SK-N-SH (cell line): Measurements from ENCODE around the gene SOD1. TPM values are rescaled to one million over a fixed set of nuclear protein-coding genes. Genes with fewer than 3 reads are reported as not detected.
"Not testable (repeated sequence)": the region's sequence is repeated elsewhere in the genome, so short reads cannot be mapped to it uniquely, and the experiment has no call there.

ENCODE experiments used
- CTCF ChIA-PET: fragments of 300-600, 350-600 bp; formaldehyde crosslinking; extraction: SDS; loops from one replicate; lab custom pipeline; 2021; lab: Yijun Ruan, JAX
- POLR2A ChIA-PET: fragments of 350-600 bp; sonication (Branson Sonifier 250); formaldehyde crosslinking; extraction: SDS; loops from one replicate; lab custom pipeline; 2020; ENCODE audit warnings: antibody characterized with exemption, inconsistent platforms; lab: Yijun Ruan, JAX
- DNase-seq: peaks from one replicate; pipeline ENCODE4 v3.0.0; 2012
- H2AFZ ChIP-seq: fragments of 200-600 bp; sonication (generic); 2 replicates; pipeline ENCODE4 v1.8.1; 2016; ENCODE audit warnings: antibody characterized with exemption, mild to moderate bottlenecking, low read depth
- H3F3A ChIP-seq: fragments of 200-600 bp; sonication (generic); replicated peaks from 2 replicates; pipeline ENCODE3; 2016; ENCODE audit warnings: antibody characterized with exemption, mild to moderate bottlenecking; ENCODE audit not compliant: insufficient read depth
- H3K27ac ChIP-seq, 2 experiments: fragments of 200-500 bp in 1 of 2; fragments of 200-600 bp in 1 of 2; sonication (Bioruptor generic) in 1 of 2; sonication (generic), shearing (Covaris generic) in 1 of 2; 2 replicates each; pipeline versions ENCODE4 v1.5.1 to v1.6.1; 2014 to 2016; ENCODE audit warnings: low read depth in 2 of 2, inconsistent platforms in 1 of 2, low read length in 1 of 2, mild to moderate bottlenecking in 1 of 2, mixed read lengths in 1 of 2
- H3K27me3 ChIP-seq: fragments of 200-600 bp; sonication (generic), shearing (Covaris generic); 2 replicates; pipeline ENCODE4 v1.6.1; 2016; ENCODE audit warnings: mixed run types; ENCODE audit not compliant: insufficient read depth
- H3K36me3 ChIP-seq, 2 experiments: fragments of 200-500 bp in 1 of 2; fragments of 200-600 bp in 1 of 2; sonication (Bioruptor generic) in 1 of 2; sonication (generic) in 1 of 2; replicated peaks in 1 of 2; 2 replicates each; pipeline versions ENCODE3 to v1.5.1; 2014 to 2016; ENCODE audit warnings: low read length in 1 of 2, mild to moderate bottlenecking in 1 of 2; ENCODE audit not compliant: insufficient read depth in 2 of 2, control insufficient read depth in 1 of 2
- H3K4me1 ChIP-seq, 2 experiments: fragments of 200-500 bp in 1 of 2; fragments of 200-600 bp in 1 of 2; sonication (Bioruptor generic) in 1 of 2; sonication (generic), shearing (Covaris generic) in 1 of 2; 2 replicates each; pipeline versions ENCODE4 v1.5.1 to v1.6.1; 2014 to 2016; ENCODE audit warnings: low read depth in 1 of 2, low read length in 1 of 2, mixed run types in 1 of 2; ENCODE audit not compliant: insufficient read depth in 2 of 2, control insufficient read depth in 1 of 2
- H3K4me2 ChIP-seq: fragments of 200-600 bp; sonication (generic), shearing (Covaris generic); 2 replicates; pipeline ENCODE4 v1.6.1; 2017; ENCODE audit warnings: mixed run types
- H3K4me3 ChIP-seq, 2 experiments: fragments of 200-500 bp in 1 of 2; fragments of 200-600 bp in 1 of 2; sonication (Bioruptor generic) in 1 of 2; sonication (generic), shearing (Covaris generic) in 1 of 2; 2 replicates each; pipeline versions ENCODE4 v1.5.1 to v1.8.1; 2014 to 2016; ENCODE audit warnings: low read depth in 2 of 2, inconsistent platforms in 1 of 2, low read length in 1 of 2, mild to moderate bottlenecking in 1 of 2, mixed read lengths in 1 of 2, moderate library complexity in 1 of 2
- H3K79me2 ChIP-seq: fragments of 200-600 bp; sonication (generic); 2 replicates; pipeline ENCODE4 v1.8.1; 2017; ENCODE audit warnings: mild to moderate bottlenecking; ENCODE audit not compliant: insufficient read depth
- H3K9ac ChIP-seq: fragments of 200-600 bp; sonication (generic); 2 replicates; pipeline ENCODE4 v1.6.1; 2017; ENCODE audit warnings: mixed run types
- H3K9me2 ChIP-seq: fragments of 200-600 bp; sonication (generic); 2 replicates; pipeline ENCODE4 v1.6.1; 2017; ENCODE audit warnings: mixed run types
- H3K9me3 ChIP-seq: fragments of 200-600 bp; sonication (generic); 2 replicates; pipeline ENCODE4 v1.6.1; 2017; ENCODE audit warnings: mixed run types, mild to moderate bottlenecking, moderate library complexity
- H4K20me1 ChIP-seq: fragments of 200-600 bp; sonication (generic); 2 replicates; pipeline ENCODE4 v1.6.1; 2017; ENCODE audit warnings: mild to moderate bottlenecking, mixed run types; ENCODE audit not compliant: insufficient read depth
- CHD2 ChIP-seq: fragments of 150-350 bp; IDR thresholded peaks from 2 replicates; pipeline ENCODE4 v1.6.1; 2018; ENCODE audit warnings: low read length; ENCODE audit not compliant: partially characterized antibody
- ELF1 ChIP-seq: IDR thresholded peaks from 2 replicates; pipeline ENCODE4 v1.4.0; 2012
- EP300 ChIP-seq, 2 experiments: IDR thresholded peaks; 2 replicates each; pipeline versions ENCODE4 v1.4.0 to v1.6.1; 2012; ENCODE audit warnings: borderline replicate concordance in 1 of 2, low read depth in 1 of 2, low read length in 1 of 2
- FOXJ3 ChIP-seq: sonication (generic); formaldehyde crosslinking; IDR thresholded peaks from 2 replicates; pipeline ENCODE4 v1.5.1; 2020; ENCODE audit warnings: mild to moderate bottlenecking, missing genetic modification reagents
- FOXM1 ChIP-seq: IDR thresholded peaks from 2 replicates; pipeline ENCODE4 v1.4.0; 2012; ENCODE audit warnings: low read depth, mild to moderate bottlenecking
- GABPA ChIP-seq: IDR thresholded peaks from 2 replicates; pipeline ENCODE4 v1.4.0; 2012; ENCODE audit warnings: low read depth, mild to moderate bottlenecking
- IRF3 ChIP-seq: fragments of 150-350 bp; IDR thresholded peaks from 2 replicates; pipeline ENCODE4 v1.6.1; 2016; ENCODE audit warnings: mild to moderate bottlenecking, low read depth, low read length
- MAX ChIP-seq: IDR thresholded peaks from 2 replicates; pipeline ENCODE4 v1.4.0; 2012; ENCODE audit warnings: low read depth
- MEF2A ChIP-seq: IDR thresholded peaks from 2 replicates; pipeline ENCODE4 v1.4.0; 2012; ENCODE audit warnings: low read depth, borderline replicate concordance
- MXI1 ChIP-seq: IDR thresholded peaks from 2 replicates; pipeline ENCODE4 v1.6.1; 2012; ENCODE audit warnings: mild to moderate bottlenecking, low read depth, low read length, improper control_type of control experiment
- NFIC ChIP-seq: IDR thresholded peaks from 2 replicates; pipeline ENCODE4 v1.4.0; 2012; ENCODE audit warnings: borderline replicate concordance
- PBX3 ChIP-seq: IDR thresholded peaks from 2 replicates; pipeline ENCODE4; 2012
- RAD21 ChIP-seq: IDR thresholded peaks from 2 replicates; pipeline ENCODE4 v1.6.1; 2012; ENCODE audit warnings: mild to moderate bottlenecking, low read length
- RCOR1 ChIP-seq: fragments of 150-350 bp; IDR thresholded peaks from 2 replicates; pipeline ENCODE4 v1.6.1; 2017; ENCODE audit warnings: antibody characterized with exemption, low read length
- RFX5 ChIP-seq: IDR thresholded peaks from 2 replicates; pipeline ENCODE4 v1.6.1; 2012; ENCODE audit warnings: mild to moderate bottlenecking, improper control_type of control experiment, low read length
- RXRA ChIP-seq: IDR thresholded peaks from 2 replicates; pipeline ENCODE4 v1.4.0; 2012; ENCODE audit warnings: low read depth, mild to moderate bottlenecking, borderline replicate concordance
- SMC3 ChIP-seq: IDR thresholded peaks from 2 replicates; pipeline ENCODE4 v1.6.1; 2012; ENCODE audit warnings: low read depth, low read length, improper control_type of control experiment
- TAF1 ChIP-seq: IDR thresholded peaks from 2 replicates; pipeline ENCODE4 v1.6.1; 2012; ENCODE audit warnings: low read depth, mild to moderate bottlenecking, low read length, moderate library complexity, borderline replicate concordance
- USF1 ChIP-seq: IDR thresholded peaks from 2 replicates; pipeline ENCODE4 v1.4.0; 2012; ENCODE audit warnings: low read depth, borderline replicate concordance
- USF2 ChIP-seq: fragments of 150-350 bp; IDR thresholded peaks from 2 replicates; pipeline ENCODE4 v1.6.1; 2017; ENCODE audit warnings: antibody characterized with exemption, low read length, low read depth, borderline replicate concordance
- WGBS: methylation state at CpG from one replicate; pipeline ENCODE4 v1.1.6; 2017; ENCODE audit warnings: low lambda C conversion rate; 5-methylcytosine and 5-hydroxymethylcytosine counted together
- polyA plus RNA-seq, 3 experiments: library from polyadenylated mRNA; depleted of rRNA; stranded (reverse); fragments of >200 nt; gene quantifications; 2 replicates each; pipeline ENCODE4 v1.2.3, GENCODE V29; 2012

The SOD1 gene
- polyA plus RNA-seq, 1 of the 3 experiments (the other 2 are of a cell fraction), result 572 TPM

- Histone ChIP-seq H3K4me3 (no peak overlapping the region), H3F3A (no peaks in the 10 kb centered on the region), H2AFZ (no peak overlapping the region), H3K4me2 (no peak overlapping the region), H3K4me1 (no peaks in the 10 kb centered on the region), H3K36me3 (no peaks in the 10 kb centered on the region), H3K27me3 (no peaks in the 10 kb centered on the region), H4K20me1 (no peaks in the 10 kb centered on the region), H3K9me3 (no peaks in the 10 kb centered on the region), H3K9ac (no peak overlapping the region), H3K9me2 (no peaks in the 10 kb centered on the region), H3K79me2 (no peaks in the 10 kb centered on the region), H3K27ac (no peak overlapping the region)
- WGBS, result 76% methylated on average over 3 of the region's 3 CpGs
- ChIA-PET CTCF (no interaction called here), POLR2A (no interaction called here)
- TF ChIP-seq ELF1, result no peak
- no peak for TF ChIP-seq RXRA
- TF ChIP-seq RFX5, result no peak
- TF ChIP-seq RAD21, result no peak
- no peak for TF ChIP-seq RCOR1
- TF ChIP-seq EP300 (IDR thresholded peaks at IDR 0.05; ENCODE audit: borderline replicate concordance in 1 of 2, low read depth in 1 of 2, low read length in 1 of 2), result no peak
- DNase-seq, result no peak
These were observed 8.6 kb upstream of the SOD1 start for GRCh38 chr21:31650930-31651329.

- H3K79me2 ChIP-seq, POLR2A ChIA-PET, H3K36me3 ChIP-seq, CTCF ChIA-PET, H4K20me1 ChIP-seq, H3K9me2 ChIP-seq, H3K4me3 ChIP-seq, H3K9ac ChIP-seq, H3K4me1 ChIP-seq, H3K9me3 ChIP-seq, DNase-seq, H3F3A ChIP-seq, H3K4me2 ChIP-seq, H3K27ac ChIP-seq, H3K27me3 ChIP-seq, H2AFZ ChIP-seq: not testable (repeated sequence)
- WGBS, result 71% methylated on average over 4 of the region's 4 CpGs
These were observed 8.0 kb upstream of the SOD1 start for GRCh38 chr21:31651491-31651890.

- WGBS, result 98% methylated on average over 5 of the region's 20 CpGs
- H3K4me2 ChIP-seq, result no peak overlapping the region
- no peaks in the 10 kb centered on the region for H4K20me1 ChIP-seq
- H3K4me3 ChIP-seq, result no peak overlapping the region
- H3F3A ChIP-seq, result no peaks in the 10 kb centered on the region
- no peaks in the 10 kb centered on the region for H3K79me2 ChIP-seq
- no peak overlapping the region for H3K27ac ChIP-seq
- no peak overlapping the region for H2AFZ ChIP-seq
- no peaks in the 10 kb centered on the region for H3K9me3 ChIP-seq
- no peaks in the 10 kb centered on the region for H3K27me3 ChIP-seq
- no peaks in the 10 kb centered on the region for H3K4me1 ChIP-seq
- ChIA-PET CTCF (interaction anchor here (0.9 kb wide), 1 partner anchor 468 kb away, joined by 3 read pairs; no protein-coding TSS in a partner anchor), POLR2A (no interaction called here)
- no peak for DNase-seq
- no peaks in the 10 kb centered on the region for H3K9me2 ChIP-seq
- H3K36me3 ChIP-seq, result no peaks in the 10 kb centered on the region
- H3K9ac ChIP-seq, result no peak overlapping the region
- no peak for TF ChIP-seq CHD2
- TF ChIP-seq NFIC, result no peak
- TF ChIP-seq SMC3, result no peak
- no peak for TF ChIP-seq FOXJ3 (CRISPR knock-in tag)
- TF ChIP-seq IRF3, result no peak
- TF ChIP-seq USF2, result no peak
- no peak for TF ChIP-seq TAF1
- TF ChIP-seq RXRA, result no peak
- no peak for TF ChIP-seq FOXM1
- no peak for TF ChIP-seq MAX
- TF ChIP-seq USF1, result no peak
- no peak for TF ChIP-seq MXI1
- TF ChIP-seq GABPA, result no peak
- no peak for TF ChIP-seq EP300 (IDR thresholded peaks at IDR 0.05; ENCODE audit: borderline replicate concordance in 1 of 2, low read depth in 1 of 2, low read length in 1 of 2)
- no peak for TF ChIP-seq PBX3
- no peak for TF ChIP-seq MEF2A
These were observed 5.2 kb upstream of the SOD1 start for GRCh38 chr21:31654340-31654739.
